D721Med (cell line): ENCODE results near the gene ZNF341.

Experiments used
- DNase-seq: peaks from one replicate; pipeline ENCODE4 v3.0.0; 2011; ENCODE audit warnings: low spot score; ENCODE audit not compliant: insufficient read length
- FAIRE-seq: peaks from 2 replicates; lab custom pipeline; 2011; peaks lifted over from hg19 to GRCh38; lab: Jason Lieb, UNC
- TF ChIP-seq, protein P1 (sequence below): IDR thresholded peaks from 2 replicates; pipeline ENCODE4 v1.5.1; 2012; ENCODE audit warnings: mild to moderate bottlenecking, control low read depth; ENCODE audit not compliant: insufficient read depth; ENCODE audit errors: missing control alignments

The ZNF341 gene

DNA sequence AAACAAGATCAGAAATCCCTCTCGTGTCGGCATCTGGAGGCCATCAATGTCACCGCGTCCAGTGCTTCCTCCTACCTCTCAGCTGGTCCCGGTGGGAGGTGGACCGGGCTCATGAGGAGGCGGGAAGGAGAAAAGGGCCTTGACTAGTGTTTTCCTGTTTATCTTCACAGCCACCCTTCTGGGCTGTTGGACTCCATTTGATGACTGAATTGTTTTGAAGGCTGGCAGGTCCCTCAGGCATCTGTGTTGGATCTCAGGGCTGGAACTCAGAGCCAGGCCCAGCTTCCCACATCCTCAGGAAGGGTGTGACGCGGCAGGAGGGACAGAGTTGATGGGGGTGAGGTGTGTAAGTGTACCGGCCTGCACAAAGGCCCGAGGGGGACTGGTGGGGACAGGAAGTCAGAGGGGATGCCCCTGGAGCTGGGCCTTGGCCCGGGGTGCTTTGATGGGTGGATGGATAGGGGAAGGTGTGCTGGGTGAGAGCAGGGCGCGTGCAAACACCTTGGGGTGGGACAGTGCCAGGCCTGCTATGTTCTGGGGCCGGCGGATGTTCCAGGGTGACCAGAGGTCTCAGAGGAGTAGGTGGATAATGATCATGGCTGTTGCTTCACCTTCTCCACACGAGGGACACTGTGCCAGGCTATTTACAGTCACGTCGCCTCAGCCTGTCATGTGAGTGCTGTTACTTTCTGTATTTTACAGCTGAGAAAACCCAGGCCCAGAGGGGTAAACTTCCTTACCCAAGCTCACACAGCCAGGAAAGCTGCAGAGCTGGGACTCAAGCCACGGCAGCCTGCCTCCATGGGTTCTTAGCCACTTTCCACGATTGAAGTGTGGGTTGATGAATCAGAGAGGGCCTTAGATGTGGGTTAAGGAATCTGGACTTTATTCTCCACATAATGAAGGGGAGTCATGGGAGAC lies 61.5 kb downstream of the ZNF341 start:
- FAIRE-seq = no peak

DNA sequence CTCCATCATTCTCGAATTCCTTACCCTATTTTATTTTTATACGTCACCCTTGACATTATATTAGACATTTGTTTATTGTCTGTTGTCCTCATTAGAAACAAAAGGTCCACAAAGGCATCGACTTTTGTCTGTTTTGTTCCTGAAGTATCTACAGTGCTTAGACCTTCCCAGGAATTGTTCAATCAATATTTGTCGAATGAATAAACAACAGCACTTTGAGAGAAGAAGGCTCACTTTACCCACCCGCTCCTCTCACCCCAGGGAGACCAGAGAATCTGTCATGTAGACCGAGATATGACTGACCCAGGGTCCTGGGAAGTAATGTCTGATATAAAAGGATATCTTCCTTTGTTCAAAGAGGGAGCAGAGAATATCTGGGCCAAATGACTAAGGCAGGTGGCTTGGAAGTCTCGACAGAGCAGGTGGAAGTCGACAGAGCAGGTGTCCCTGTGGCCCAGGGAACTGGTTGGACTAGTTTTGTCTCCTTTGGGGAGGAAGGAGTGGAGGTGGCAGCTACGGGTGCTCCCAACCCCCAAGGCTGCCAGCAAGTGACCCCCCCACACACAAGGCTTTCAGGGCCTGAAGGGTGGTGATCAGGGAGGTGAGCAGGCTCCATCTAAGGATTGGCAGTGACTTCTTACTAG lies 64.6 kb downstream of the ZNF341 start:
- FAIRE-seq = no peak
- TF ChIP-seq, protein P1, sequence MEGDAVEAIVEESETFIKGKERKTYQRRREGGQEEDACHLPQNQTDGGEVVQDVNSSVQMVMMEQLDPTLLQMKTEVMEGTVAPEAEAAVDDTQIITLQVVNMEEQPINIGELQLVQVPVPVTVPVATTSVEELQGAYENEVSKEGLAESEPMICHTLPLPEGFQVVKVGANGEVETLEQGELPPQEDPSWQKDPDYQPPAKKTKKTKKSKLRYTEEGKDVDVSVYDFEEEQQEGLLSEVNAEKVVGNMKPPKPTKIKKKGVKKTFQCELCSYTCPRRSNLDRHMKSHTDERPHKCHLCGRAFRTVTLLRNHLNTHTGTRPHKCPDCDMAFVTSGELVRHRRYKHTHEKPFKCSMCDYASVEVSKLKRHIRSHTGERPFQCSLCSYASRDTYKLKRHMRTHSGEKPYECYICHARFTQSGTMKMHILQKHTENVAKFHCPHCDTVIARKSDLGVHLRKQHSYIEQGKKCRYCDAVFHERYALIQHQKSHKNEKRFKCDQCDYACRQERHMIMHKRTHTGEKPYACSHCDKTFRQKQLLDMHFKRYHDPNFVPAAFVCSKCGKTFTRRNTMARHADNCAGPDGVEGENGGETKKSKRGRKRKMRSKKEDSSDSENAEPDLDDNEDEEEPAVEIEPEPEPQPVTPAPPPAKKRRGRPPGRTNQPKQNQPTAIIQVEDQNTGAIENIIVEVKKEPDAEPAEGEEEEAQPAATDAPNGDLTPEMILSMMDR = no peak
- no peak for DNase-seq

More for the DNA sequence above, 61.5 kb downstream of the ZNF341 start:
- TF ChIP-seq, protein P1 = no peak
- DNase-seq = no peak

DNA sequence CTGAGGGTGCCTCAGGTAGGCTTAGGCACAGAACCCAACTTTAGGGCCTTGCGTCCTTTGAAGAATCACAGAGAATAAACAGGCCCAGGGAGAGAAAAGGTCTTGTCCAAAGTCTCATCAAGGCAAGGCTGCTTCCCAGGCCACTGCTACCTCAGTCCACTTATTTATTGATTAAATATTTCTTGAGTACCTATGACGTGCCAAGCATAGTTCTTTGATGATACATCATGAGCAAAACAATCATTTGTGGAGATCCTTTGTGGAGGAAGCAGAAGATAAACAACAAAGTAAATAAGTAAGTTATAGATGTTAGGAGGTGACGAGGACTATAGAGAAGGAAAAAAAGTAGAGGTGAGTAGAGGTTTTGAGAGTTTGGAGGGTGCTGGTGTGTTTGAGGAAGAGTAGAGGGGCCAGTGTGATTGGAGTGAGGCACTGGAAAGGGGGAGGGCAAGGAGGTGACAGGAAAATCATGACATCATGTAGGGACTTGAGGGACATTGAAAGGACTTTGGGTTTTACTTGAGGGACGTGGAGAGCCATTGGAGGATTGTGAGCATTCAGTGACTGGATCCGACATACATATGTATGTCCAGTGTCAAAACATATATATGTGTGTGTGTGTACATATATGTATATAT lies 65.2 kb downstream of the ZNF341 start:
- FAIRE-seq (no peak), DNase-seq (no peak)
- TF ChIP-seq, protein P1 = no peak

DNA sequence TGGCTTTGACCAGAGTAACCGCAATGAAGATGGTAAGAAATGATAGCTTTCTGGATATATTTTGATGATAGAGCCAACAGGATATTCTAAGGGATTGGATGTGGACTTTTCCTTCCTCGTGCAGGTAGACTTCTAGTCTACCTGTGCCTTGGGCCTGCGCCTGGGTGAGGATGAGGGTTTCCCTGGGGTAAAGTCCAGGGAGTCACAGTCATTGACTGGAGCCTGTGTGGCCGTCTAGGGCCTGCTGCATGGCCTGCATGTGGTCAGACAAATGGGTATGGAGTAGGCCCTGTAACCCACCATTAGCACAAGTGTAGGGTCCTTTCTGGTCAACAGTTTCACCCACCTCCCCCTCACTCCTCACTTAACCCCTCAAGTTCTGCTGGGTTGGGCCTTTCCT lies 66.6 kb downstream of the ZNF341 start:
- TF ChIP-seq, protein P1 = no peak
- FAIRE-seq (no peak), DNase-seq (no peak)

DNA sequence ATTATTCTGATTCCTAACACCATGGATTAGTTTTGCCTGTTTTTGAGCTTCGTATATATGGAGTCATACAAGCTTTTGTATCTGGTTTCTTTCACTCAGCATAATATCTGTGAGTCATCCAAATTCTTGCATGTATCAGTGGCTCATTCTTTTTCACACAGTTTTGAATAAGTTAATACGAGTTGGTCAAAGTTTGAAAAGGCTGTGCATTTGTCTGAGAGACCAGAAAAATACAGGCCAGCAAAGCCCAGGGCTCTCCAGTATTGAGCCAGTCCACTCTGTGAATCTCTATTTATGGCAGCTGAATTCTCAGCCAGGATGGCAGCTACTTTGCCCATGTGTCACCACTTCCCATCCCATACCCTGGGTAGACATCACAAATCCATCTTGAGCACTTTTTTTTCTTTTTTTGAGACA lies 72.1 kb downstream of the ZNF341 start:
- DNase-seq (no peak), FAIRE-seq (no peak)
- TF ChIP-seq, protein P1 = no peak

DNA sequence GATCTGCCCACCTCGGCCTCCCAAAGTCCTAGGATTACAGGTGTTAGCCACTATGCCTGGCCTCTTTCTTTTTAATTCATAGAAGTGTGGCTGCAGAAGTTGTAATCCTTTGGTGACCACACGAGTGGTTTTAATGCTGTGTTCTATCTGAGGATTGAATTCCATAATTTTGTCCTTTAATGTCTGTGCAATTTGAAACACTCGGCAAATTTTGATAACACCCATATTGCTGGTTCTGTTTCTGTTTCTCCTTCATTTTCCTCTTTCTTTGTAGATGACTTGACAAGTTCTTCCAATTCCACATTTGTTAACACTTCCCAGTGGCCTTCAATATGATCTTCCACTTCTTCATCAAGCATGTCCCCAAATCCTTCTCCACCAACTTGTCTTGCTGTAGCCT lies 76.6 kb downstream of the ZNF341 start:
- TF ChIP-seq, protein P1 = no peak
- FAIRE-seq (no peak), DNase-seq (no peak)
